K562 (cell line): ENCODE measurements around the gene ELP1. TPM values are rescaled to one million over a fixed set of nuclear protein-coding genes. Genes with fewer than 3 reads are reported as not detected.

Experiments
- FOXA1 ChIP-seq: fragments of 450-650 bp; IDR thresholded peaks from 2 replicates; pipeline ENCODE4 v1.6.1; 2016; ENCODE audit warnings: mild to moderate bottlenecking, borderline replicate concordance
- KDM4B ChIP-seq, 2 experiments: fragments of 450-650 bp in 1 of 2; sonication (generic) in 1 of 2; IDR thresholded peaks; 2 replicates each; pipeline ENCODE4 v1.6.1; 2016 to 2017; ENCODE audit warnings: borderline replicate concordance in 2 of 2, antibody characterized with exemption in 1 of 2, low read depth in 1 of 2, mild to moderate bottlenecking in 1 of 2
- MAFG ChIP-seq: fragments of 450-650 bp; conservative IDR thresholded peaks from 2 replicates; pipeline ENCODE4 v1.6.1; 2016; ENCODE audit warnings: missing genetic modification characterization, missing compliant biosample characterization
- MTA1 ChIP-seq: fragments of 450-650 bp; IDR thresholded peaks from 2 replicates; pipeline ENCODE4 v1.6.1; 2017; ENCODE audit warnings: borderline replicate concordance
- NONO ChIP-seq, 2 experiments: fragments of 200-400 bp in 1 of 2; fragments of 450-650 bp in 1 of 2; formaldehyde crosslinking in 1 of 2; IDR thresholded peaks; 2 replicates each; pipeline ENCODE4 v1.6.1; 2017; ENCODE audit warnings: low read depth in 2 of 2, mild to moderate bottlenecking in 2 of 2, moderate library complexity in 2 of 2, low read length in 1 of 2
- STAT5B ChIP-seq: fragments of 250-450 bp; sonication (Bioruptor Pico); IDR thresholded peaks from 2 replicates; pipeline ENCODE4 v1.8.0; 2021; ENCODE audit warnings: mild to moderate bottlenecking, inconsistent platforms
- TEAD4 ChIP-seq, 2 experiments: sonication (generic) in 1 of 2; formaldehyde crosslinking in 1 of 2; IDR thresholded peaks; 2 replicates each; pipeline versions ENCODE4 v1.6.1 to v1.8.0; 2012 to 2022; ENCODE audit warnings: borderline replicate concordance in 1 of 2, inconsistent platforms in 1 of 2, low read length in 1 of 2, mild to moderate bottlenecking in 1 of 2, missing genetic modification reagents in 1 of 2
- TRIM24 ChIP-seq, 2 experiments: fragments of 450-650 bp; IDR thresholded peaks; 2 replicates each; pipeline ENCODE4 v1.6.1; 2016
- ZNF134 ChIP-seq: fragments of 250-450 bp; sonication (Bioruptor Pico); conservative IDR thresholded peaks from 2 replicates; pipeline ENCODE4 v1.4.0; 2020
- ZNF445 ChIP-seq: fragments of 250-450 bp; sonication (Bioruptor Pico); IDR thresholded peaks from 2 replicates; pipeline ENCODE4 v1.4.0; 2020; ENCODE audit warnings: low read depth, mild to moderate bottlenecking, moderate library complexity
- polyA plus RNA-seq, 8 experiments: library from polyadenylated mRNA; depleted of rRNA in 4 of 8; stranded (reverse) in 5 of 8; unstranded in 3 of 8; fragments of >200 nt; fragmentation: Nextera tagmentation in 2 of 8; fragmentation: Illumina TruSeq in 1 of 8; extraction: Ambion mirVana in 2 of 8; extraction: Trizol in 1 of 8; gene quantifications; 2 replicates each; pipeline versions ENCODE4 v1.2.1 to v1.2.3, GENCODE V29; 2011 to 2014; ENCODE audit warnings: inconsistent platforms in 1 of 8, missing spikeins in 1 of 8
- total RNA-seq, 7 experiments: library from RNA; depleted of rRNA in 6 of 7; stranded (reverse); fragments of >200 nt in 6 of 7; fragmentation: Illumina TruSeq in 2 of 7; extraction: Trizol in 2 of 7; gene quantifications; 2 replicates each; pipeline versions ENCODE4 v1.2.1 to v1.2.3, GENCODE V29; 2011 to 2021; ENCODE audit warnings: low replicate concordance in 1 of 7
- TF ChIP-seq, protein P1 (sequence below): fragments of 250-450 bp; sonication (Bioruptor Pico); IDR thresholded peaks from 2 replicates; pipeline ENCODE4 v1.8.0; 2022; ENCODE audit warnings: inconsistent platforms, mild to moderate bottlenecking, moderate library complexity, borderline replicate concordance
- TF ChIP-seq, protein P2 (sequence below): fragments of 250-450 bp; sonication (Bioruptor Pico); IDR thresholded peaks from 2 replicates; pipeline ENCODE4 v1.8.0; 2022; ENCODE audit warnings: moderate library complexity, mild to moderate bottlenecking, inconsistent platforms
- TF ChIP-seq, protein P3 (sequence below): fragments of 250-450 bp; sonication (Bioruptor Pico); IDR thresholded peaks from 2 replicates; pipeline ENCODE4 v1.4.0; 2020
- TF ChIP-seq, protein P4 (sequence below), 2 experiments: IDR thresholded peaks; 2 replicates each; pipeline ENCODE4 v1.6.1; 2011; ENCODE audit warnings: borderline replicate concordance in 1 of 2, control low read depth in 1 of 2, low read depth in 1 of 2, low read length in 1 of 2, mild to moderate bottlenecking in 1 of 2, mixed read lengths in 1 of 2, moderate library complexity in 1 of 2; ENCODE audit not compliant: insufficient read depth in 1 of 2, insufficient read length in 1 of 2, poor library complexity in 1 of 2, severe bottlenecking in 1 of 2; ENCODE audit errors: extremely low read depth in 1 of 2
- TF ChIP-seq, protein P5 (sequence below): fragments of 450-650 bp; IDR thresholded peaks from 2 replicates; pipeline ENCODE4 v1.6.1; 2014; ENCODE audit warnings: low read depth, mild to moderate bottlenecking, moderate library complexity, borderline replicate concordance

ELP1 gene
- total and polyA plus RNA-seq, 9 of the 15 experiments (the other 6 are each of a cell fraction or from before 2014, with no cell fraction given) = 17.0 to 48.6 (median 39.7) TPM

DNA sequence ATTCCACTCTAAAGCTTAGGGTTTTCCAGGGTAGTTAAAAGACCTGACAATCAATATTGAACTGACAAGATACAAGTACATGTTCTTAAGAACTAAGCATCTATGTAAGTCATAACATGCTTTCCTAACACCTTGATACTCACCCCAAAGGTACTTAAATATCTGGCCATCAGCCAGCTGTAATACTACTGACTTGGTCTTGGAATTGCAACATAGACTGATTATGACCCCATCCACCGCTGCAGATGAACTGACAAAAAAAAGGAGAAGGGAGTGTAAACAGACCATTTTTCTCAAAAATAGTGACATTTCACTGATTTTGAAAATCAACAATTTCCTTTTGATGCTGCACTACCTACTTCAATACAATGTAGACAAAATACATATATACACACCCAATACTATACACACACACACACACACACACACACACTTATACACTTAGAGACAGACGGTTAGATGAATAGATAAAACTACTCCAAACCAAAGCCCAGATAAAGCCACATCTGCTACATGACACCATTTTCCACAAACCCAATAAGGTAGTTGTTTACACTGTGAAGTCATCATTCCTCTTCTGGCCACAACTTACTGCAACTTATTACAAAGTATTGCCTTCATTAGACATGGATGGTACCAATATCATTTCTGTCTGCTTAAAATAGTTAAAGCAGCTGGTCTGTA is 30.4 kb downstream of the ELP1 start (continued):
- TF ChIP-seq, protein P1, sequence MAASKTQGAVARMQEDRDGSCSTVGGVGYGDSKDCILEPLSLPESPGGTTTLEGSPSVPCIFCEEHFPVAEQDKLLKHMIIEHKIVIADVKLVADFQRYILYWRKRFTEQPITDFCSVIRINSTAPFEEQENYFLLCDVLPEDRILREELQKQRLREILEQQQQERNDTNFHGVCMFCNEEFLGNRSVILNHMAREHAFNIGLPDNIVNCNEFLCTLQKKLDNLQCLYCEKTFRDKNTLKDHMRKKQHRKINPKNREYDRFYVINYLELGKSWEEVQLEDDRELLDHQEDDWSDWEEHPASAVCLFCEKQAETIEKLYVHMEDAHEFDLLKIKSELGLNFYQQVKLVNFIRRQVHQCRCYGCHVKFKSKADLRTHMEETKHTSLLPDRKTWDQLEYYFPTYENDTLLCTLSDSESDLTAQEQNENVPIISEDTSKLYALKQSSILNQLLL (CRISPR knock-in tag) = no peak
- TF ChIP-seq STAT5B = no peak
- TF ChIP-seq KDM4B (IDR thresholded peaks at IDR 0.05; ENCODE audit: borderline replicate concordance in 2 of 2, low read depth in 1 of 2) = no peak
- 0 out of 2 replicates have a peak, but pooled peaks have one; percentile 55 for TF ChIP-seq FOXA1
- TF ChIP-seq, protein P2, sequence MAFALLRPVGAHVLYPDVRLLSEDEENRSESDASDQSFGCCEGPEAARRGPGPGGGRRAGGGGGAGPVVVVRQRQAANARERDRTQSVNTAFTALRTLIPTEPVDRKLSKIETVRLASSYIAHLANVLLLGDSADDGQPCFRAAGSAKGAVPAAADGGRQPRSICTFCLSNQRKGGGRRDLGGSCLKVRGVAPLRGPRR = no peak
- TF ChIP-seq NONO (IDR thresholded peaks at IDR 0.05; ENCODE audit: low read depth in 2 of 2, low read length in 1 of 2) = no peak
- peak in 1 of 2 experiments; percentile 67; a peak in 1 of 4 replicates for TF ChIP-seq TRIM24 (IDR thresholded peaks at IDR 0.05)
- TF ChIP-seq, protein P3, sequence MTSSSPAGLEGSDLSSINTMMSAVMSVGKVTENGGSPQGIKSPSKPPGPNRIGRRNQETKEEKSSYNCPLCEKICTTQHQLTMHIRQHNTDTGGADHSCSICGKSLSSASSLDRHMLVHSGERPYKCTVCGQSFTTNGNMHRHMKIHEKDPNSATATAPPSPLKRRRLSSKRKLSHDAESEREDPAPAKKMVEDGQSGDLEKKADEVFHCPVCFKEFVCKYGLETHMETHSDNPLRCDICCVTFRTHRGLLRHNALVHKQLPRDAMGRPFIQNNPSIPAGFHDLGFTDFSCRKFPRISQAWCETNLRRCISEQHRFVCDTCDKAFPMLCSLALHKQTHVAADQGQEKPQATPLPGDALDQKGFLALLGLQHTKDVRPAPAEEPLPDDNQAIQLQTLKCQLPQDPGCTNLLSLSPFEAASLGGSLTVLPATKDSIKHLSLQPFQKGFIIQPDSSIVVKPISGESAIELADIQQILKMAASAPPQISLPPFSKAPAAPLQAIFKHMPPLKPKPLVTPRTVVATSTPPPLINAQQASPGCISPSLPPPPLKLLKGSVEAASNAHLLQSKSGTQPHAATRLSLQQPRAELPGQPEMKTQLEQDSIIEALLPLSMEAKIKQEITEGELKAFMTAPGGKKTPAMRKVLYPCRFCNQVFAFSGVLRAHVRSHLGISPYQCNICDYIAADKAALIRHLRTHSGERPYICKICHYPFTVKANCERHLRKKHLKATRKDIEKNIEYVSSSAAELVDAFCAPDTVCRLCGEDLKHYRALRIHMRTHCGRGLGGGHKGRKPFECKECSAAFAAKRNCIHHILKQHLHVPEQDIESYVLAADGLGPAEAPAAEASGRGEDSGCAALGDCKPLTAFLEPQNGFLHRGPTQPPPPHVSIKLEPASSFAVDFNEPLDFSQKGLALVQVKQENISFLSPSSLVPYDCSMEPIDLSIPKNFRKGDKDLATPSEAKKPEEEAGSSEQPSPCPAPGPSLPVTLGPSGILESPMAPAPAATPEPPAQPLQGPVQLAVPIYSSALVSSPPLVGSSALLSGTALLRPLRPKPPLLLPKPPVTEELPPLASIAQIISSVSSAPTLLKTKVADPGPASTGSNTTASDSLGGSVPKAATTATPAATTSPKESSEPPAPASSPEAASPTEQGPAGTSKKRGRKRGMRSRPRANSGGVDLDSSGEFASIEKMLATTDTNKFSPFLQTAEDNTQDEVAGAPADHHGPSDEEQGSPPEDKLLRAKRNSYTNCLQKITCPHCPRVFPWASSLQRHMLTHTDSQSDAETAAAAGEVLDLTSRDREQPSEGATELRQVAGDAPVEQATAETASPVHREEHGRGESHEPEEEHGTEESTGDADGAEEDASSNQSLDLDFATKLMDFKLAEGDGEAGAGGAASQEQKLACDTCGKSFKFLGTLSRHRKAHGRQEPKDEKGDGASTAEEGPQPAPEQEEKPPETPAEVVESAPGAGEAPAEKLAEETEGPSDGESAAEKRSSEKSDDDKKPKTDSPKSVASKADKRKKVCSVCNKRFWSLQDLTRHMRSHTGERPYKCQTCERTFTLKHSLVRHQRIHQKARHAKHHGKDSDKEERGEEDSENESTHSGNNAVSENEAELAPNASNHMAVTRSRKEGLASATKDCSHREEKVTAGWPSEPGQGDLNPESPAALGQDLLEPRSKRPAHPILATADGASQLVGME (CRISPR knock-in tag) = no peak
- TF ChIP-seq MTA1 = peak; percentile 70; the same call in 1 of the 2 replicates
- peak; percentile 55; the same call in 1 of the 2 replicates for TF ChIP-seq TEAD4 (IDR thresholded peaks at IDR 0.05; ENCODE audit: low read length)
- no peak for TF ChIP-seq TEAD4 (CRISPR knock-in tag; IDR thresholded peaks at IDR 0.05; ENCODE audit: borderline replicate concordance)
- TF ChIP-seq ZNF134 (CRISPR knock-in tag) = 0 out of 2 replicates have a peak, but pooled peaks have one; percentile 32
- no peak for TF ChIP-seq ZNF445
- TF ChIP-seq, protein P4, sequence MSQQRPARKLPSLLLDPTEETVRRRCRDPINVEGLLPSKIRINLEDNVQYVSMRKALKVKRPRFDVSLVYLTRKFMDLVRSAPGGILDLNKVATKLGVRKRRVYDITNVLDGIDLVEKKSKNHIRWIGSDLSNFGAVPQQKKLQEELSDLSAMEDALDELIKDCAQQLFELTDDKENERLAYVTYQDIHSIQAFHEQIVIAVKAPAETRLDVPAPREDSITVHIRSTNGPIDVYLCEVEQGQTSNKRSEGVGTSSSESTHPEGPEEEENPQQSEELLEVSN (IDR thresholded peaks at IDR 0.05; ENCODE audit: borderline replicate concordance in 1 of 2, extremely low read depth in 1 of 2, insufficient read depth in 1 of 2, insufficient read length in 1 of 2, low read depth in 1 of 2, low read length in 1 of 2, poor library complexity in 1 of 2, severe bottlenecking in 1 of 2) = no peak
- TF ChIP-seq MAFG (tag) = no peak
- TF ChIP-seq, protein P5, sequence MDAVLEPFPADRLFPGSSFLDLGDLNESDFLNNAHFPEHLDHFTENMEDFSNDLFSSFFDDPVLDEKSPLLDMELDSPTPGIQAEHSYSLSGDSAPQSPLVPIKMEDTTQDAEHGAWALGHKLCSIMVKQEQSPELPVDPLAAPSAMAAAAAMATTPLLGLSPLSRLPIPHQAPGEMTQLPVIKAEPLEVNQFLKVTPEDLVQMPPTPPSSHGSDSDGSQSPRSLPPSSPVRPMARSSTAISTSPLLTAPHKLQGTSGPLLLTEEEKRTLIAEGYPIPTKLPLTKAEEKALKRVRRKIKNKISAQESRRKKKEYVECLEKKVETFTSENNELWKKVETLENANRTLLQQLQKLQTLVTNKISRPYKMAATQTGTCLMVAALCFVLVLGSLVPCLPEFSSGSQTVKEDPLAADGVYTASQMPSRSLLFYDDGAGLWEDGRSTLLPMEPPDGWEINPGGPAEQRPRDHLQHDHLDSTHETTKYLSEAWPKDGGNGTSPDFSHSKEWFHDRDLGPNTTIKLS = no peak
